Kidney (tissue), 14 donors: ENCODE measurements around the gene KPNA2. TPM values are rescaled to one million over a fixed set of nuclear protein-coding genes. Genes with fewer than 3 reads are reported as not detected.
"Not testable (repeated sequence)": the region's sequence is repeated elsewhere in the genome, so short reads cannot be mapped to it uniquely, and the experiment has no call there.

Experiments used
- DNase-seq, 5 donors: peaks; one replicate each; pipeline ENCODE4 v3.0.0-alpha.2; 2013 to 2020
- FAIRE-seq: peaks from 2 replicates; lab custom pipeline; 2012; peaks lifted over from hg19 to GRCh38; lab: Jason Lieb, UNC
- H3K27ac ChIP-seq, 2 donors: one replicate each; pipeline ENCODE4 v1.7.0; 2013; ENCODE audit warnings: low read depth in 2 of 2, low read length in 2 of 2, inconsistent platforms in 1 of 2
- H3K27me3 ChIP-seq: one replicate; pipeline ENCODE4 v1.7.1; 2013; ENCODE audit warnings: low read length, inconsistent platforms; ENCODE audit not compliant: control insufficient read depth, insufficient read depth
- H3K36me3 ChIP-seq, 3 donors: one replicate each; pipeline versions ENCODE4 v1.7.0 to v1.7.1; 2013; ENCODE audit warnings: low read length in 3 of 3, control low read depth in 1 of 3, inconsistent platforms in 1 of 3; ENCODE audit not compliant: insufficient read depth in 3 of 3, control insufficient read depth in 2 of 3
- H3K4me1 ChIP-seq, 3 donors: one replicate each; pipeline versions ENCODE4 v1.7.0 to v1.7.1; 2013; ENCODE audit warnings: low read length in 3 of 3, inconsistent platforms in 1 of 3, low read depth in 1 of 3; ENCODE audit not compliant: control insufficient read depth in 2 of 3, insufficient read depth in 2 of 3
- H3K4me3 ChIP-seq, 3 donors: one replicate each; pipeline versions ENCODE4 v1.7.0 to v1.8.1; 2013; ENCODE audit warnings: low read length in 3 of 3, control low read depth in 1 of 3, inconsistent platforms in 1 of 3
- H3K9ac ChIP-seq, 3 donors: one replicate each; pipeline versions ENCODE4 v1.7.0 to v1.7.1; 2013; ENCODE audit warnings: low read length in 3 of 3, control low read depth in 1 of 3, inconsistent platforms in 1 of 3
- H3K9me3 ChIP-seq, 3 donors: one replicate each; pipeline versions ENCODE4 v1.7.0 to v1.7.1; 2013; ENCODE audit warnings: low read length in 3 of 3, control low read depth in 1 of 3, inconsistent platforms in 1 of 3; ENCODE audit not compliant: control insufficient read depth in 2 of 3, insufficient read depth in 1 of 3
- intact Hi-C: fragments of 100-400 bp; cut with DNase I; formaldehyde crosslinking; loops from one replicate; pipeline ENCODE4 v1.11.1; 2022
- polyA plus RNA-seq: library from polyadenylated mRNA; stranded (reverse); fragments of 350-450 nt; fragmentation: Illumina TruSeq; extraction: RNeasy Lipid Tissue Mini Kit (QIAGEN cat#74804); gene quantifications from one replicate; pipeline ENCODE4 v1.2.3, GENCODE V29; 2014; ENCODE audit warnings: low read depth, low replicate concordance; ENCODE audit not compliant: insufficient read depth
- total RNA-seq: library from RNA; stranded (reverse); fragmentation: NEBNext Ultra II Directional; extraction: Animal tissue kit (Norgen Biotek cat#: 25700); gene quantifications from one replicate; pipeline ENCODE4 v1.2.1, GENCODE V29; 2021
- TF ChIP-seq, protein P1 (sequence below): IDR thresholded peaks from 3 replicates; pipeline ENCODE4 v1.5.1; 2012; ENCODE audit warnings: mild to moderate bottlenecking, moderate library complexity, borderline replicate concordance; ENCODE audit not compliant: insufficient read depth; ENCODE audit errors: extremely low read depth
- donor health status: control.
- donor health status: control.
- donor health status: control.
- donor health status: control.
- donor health status: control.
- donor health status: DM: yes; HTN: yes; CAD: no.
- donor health status: Normal renal cell carcinoma (clear cell type).

The KPNA2 gene
- total and polyA plus RNA-seq, 2 donors from 2014 or later, result 23.3 to 27.4 TPM

DNA sequence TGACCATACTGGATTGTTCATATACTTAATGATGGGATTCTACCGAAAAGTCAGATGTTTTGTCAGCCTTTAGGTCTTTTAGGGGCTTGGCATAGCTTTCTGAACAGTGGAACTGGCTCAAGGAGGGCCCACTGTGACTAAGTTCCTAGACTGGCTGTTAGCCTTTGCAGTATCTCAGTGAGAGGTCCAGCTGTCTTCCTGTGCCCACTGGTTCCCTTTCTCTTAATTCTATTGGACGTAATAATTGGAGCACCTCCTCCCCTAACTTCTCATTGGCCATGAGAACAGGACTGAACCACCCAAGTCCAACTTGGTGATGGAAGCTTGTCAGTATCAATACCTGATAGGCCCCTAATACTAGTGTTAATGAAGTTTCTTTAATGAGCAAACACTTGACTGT lies 13.5 kb downstream of the KPNA2 start:
- DNase-seq (no peak), FAIRE-seq (no peak)
- no peak overlapping the region for H3K4me3 ChIP-seq
- H3K9ac ChIP-seq, result no peak overlapping the region
- TF ChIP-seq, protein P1, sequence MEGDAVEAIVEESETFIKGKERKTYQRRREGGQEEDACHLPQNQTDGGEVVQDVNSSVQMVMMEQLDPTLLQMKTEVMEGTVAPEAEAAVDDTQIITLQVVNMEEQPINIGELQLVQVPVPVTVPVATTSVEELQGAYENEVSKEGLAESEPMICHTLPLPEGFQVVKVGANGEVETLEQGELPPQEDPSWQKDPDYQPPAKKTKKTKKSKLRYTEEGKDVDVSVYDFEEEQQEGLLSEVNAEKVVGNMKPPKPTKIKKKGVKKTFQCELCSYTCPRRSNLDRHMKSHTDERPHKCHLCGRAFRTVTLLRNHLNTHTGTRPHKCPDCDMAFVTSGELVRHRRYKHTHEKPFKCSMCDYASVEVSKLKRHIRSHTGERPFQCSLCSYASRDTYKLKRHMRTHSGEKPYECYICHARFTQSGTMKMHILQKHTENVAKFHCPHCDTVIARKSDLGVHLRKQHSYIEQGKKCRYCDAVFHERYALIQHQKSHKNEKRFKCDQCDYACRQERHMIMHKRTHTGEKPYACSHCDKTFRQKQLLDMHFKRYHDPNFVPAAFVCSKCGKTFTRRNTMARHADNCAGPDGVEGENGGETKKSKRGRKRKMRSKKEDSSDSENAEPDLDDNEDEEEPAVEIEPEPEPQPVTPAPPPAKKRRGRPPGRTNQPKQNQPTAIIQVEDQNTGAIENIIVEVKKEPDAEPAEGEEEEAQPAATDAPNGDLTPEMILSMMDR, result no peak
- no peak overlapping the region for H3K27ac ChIP-seq
- intact Hi-C loops, result no loop called here
- H3K36me3 ChIP-seq, result peaks cover 0 to 8% (median 0%) of the 10 kb centered on the region in 3 donors
- H3K9me3 ChIP-seq, result no peaks in the 10 kb centered on the region
- H3K4me1 ChIP-seq, result peaks cover 0 to 5% (median 0%) of the 10 kb centered on the region in 3 donors
- H3K27me3 ChIP-seq, result no peaks in the 10 kb centered on the region

DNA sequence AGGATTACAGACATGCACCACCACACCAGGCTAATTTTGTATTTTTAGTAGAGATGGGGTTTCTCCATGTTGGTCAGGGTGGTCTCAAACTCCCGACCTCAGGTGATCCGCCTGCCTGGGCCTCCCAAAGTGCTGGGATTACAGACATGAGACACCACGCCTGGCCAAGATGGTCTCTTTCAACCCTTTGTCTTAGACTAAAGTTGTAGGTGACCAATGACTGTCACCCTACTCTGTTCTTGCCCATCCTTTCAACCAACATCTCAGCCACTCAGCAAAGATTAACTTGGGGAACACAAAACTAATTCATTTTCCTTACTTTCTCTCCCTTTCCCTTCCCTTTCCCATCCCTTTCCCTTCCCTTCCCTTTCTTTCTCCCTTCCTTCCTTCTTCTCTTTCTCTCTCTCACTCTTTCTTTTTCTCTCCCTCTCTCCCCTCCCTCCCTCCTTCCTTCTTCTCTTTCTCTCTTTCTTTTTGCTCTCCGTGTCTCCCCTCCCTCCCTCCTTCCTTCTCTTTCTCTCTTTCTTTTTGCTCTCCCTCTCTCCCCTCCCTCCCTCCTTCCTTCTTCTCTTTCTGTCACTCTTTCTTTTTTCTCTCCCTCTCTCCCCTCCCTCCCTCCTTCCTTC lies 14.4 kb downstream of the KPNA2 start:
- H3K4me3 ChIP-seq, H3K4me1 ChIP-seq, DNase-seq, H3K9ac ChIP-seq, FAIRE-seq, H3K27ac ChIP-seq, H3K36me3 ChIP-seq, intact Hi-C loops, H3K27me3 ChIP-seq, H3K9me3 ChIP-seq: not testable (repeated sequence)

DNA sequence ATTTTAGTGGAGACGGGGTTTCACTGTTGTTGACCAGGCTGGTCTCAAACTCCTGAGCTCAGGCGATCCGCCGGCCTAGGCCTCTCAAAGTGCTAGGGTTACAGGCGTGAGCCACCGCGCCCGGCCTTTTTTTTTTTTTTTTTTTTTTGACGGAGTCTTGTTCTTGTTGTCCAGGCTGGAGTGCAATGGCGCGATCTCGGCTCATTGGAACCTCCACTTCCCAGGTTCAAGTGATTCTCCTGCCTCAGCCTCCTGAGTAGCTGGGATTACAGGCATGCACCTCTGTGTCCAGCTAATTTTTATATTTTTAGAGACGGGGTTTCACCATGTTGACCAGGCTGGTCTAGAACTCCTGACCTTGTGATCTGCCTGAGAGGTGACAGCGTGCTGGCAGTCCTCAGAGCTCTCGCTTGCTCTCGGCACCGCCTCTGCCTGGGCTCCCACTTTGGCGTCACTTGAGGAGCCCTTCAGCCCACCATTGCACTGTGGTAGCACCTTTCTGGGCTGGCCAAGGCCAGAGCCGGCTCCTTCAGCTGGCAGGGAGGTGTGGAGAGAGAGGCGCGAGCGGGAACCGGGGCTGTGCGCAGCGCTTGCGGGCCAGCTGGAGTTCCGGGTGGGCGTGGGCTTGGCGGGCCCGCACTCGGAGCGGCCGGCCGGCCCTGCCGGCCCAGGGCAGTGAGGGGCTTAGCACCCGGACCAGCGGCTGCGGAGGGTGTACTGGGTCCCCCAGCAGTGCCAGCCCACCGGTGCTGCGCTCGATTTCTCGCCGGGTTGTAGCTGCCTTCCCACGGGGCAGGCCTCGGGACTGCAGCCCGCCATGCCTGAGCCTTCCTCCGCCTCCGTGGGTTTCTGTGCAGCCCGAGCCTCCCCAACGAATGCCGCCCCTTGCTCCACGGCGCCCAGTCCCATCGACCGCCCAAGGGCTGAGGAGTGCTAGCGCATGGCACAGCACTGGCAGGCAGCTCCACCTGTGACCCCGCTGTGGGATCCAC lies 16.1 kb downstream of the KPNA2 start:
- intact Hi-C loops, H3K4me1 ChIP-seq, H3K4me3 ChIP-seq, H3K36me3 ChIP-seq, H3K27ac ChIP-seq, H3K27me3 ChIP-seq, FAIRE-seq, H3K9me3 ChIP-seq, H3K9ac ChIP-seq: not testable (repeated sequence)
- peak in 1 of 5 donors; percentile 11 for DNase-seq

DNA sequence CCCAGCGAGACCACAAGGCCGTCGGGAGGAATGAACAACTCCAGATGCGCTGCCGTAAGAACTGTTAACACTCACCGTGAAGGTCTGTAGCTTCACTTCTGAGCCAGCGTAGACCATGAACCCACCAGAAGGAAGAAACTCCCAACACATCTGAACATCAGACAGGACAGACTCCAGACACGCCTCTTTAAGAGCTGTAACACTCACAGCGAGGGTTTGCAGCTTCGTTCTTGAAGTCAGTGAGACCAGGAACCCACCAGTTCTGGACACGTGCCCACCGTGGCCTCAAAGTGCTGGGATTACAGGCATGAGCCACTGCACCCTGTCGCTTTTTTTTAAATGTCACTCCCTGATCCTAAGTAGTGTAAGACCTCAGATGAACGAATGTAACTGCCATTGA lies 17.3 kb downstream of the KPNA2 start:
- no peak for DNase-seq
- H3K9ac ChIP-seq, result no peak overlapping the region
- H3K4me3 ChIP-seq, result no peak overlapping the region
- no peaks in the 10 kb centered on the region for H3K9me3 ChIP-seq
- TF ChIP-seq, protein P1, result no peak
- H3K27me3 ChIP-seq, result no peaks in the 10 kb centered on the region
- intact Hi-C loops, result no loop called here
- no peak for FAIRE-seq
- no peaks in the 10 kb centered on the region for H3K36me3 ChIP-seq
- peaks cover 0 to 5% (median 0%) of the 10 kb centered on the region in 3 donors for H3K4me1 ChIP-seq
- no peak overlapping the region for H3K27ac ChIP-seq
